Prostate gland (tissue), 2 donors: ENCODE measurements around the gene TREM1. TPM values are rescaled to one million over a fixed set of nuclear protein-coding genes. Genes with fewer than 3 reads are reported as not detected.

Experiments used
- DNase-seq: peaks from one replicate; pipeline ENCODE4 v3.0.0-alpha.2; 2019; ENCODE audit warnings: low spot score
- H3K27ac ChIP-seq, 2 donors: fragments of 200-600 bp; sonication (generic); 2 replicates each; pipeline ENCODE4 v1.5.1; 2017 to 2019
- H3K27me3 ChIP-seq: fragments of 200-600 bp; sonication (generic); replicated peaks from 2 replicates; pipeline ENCODE4 v1.5.1; 2019; ENCODE audit not compliant: insufficient read depth
- H3K36me3 ChIP-seq, 2 donors: fragments of 200-600 bp; sonication (generic); 1 replicate in 1 of 2; 2 replicates in 1 of 2; pipeline versions ENCODE4 v1.5.1 to v1.8.1; 2017 to 2019
- H3K4me1 ChIP-seq: fragments of 200-600 bp; sonication (generic); replicated peaks from 2 replicates; pipeline ENCODE4 v1.5.1; 2019
- H3K4me3 ChIP-seq, 2 donors: fragments of 200-600 bp; sonication (generic); 2 replicates each; pipeline ENCODE4 v1.5.1; 2017 to 2019
- H3K9me3 ChIP-seq: fragments of 200-600 bp; sonication (generic); 2 replicates; pipeline ENCODE4 v1.5.1; 2017
- POLR2A ChIP-seq: fragments of 450-650 bp; IDR thresholded peaks from one replicate; pipeline ENCODE4 v1.6.1; 2016; ENCODE audit warnings: antibody characterized with exemption, mild to moderate bottlenecking
- POLR2AphosphoS5 ChIP-seq: sonication (generic); formaldehyde crosslinking; IDR thresholded peaks from one replicate; pipeline ENCODE4 v1.6.1; 2017; ENCODE audit warnings: antibody characterized with exemption
- WGBS: methylation state at CpG from one replicate; pipeline ENCODE4 v1.1.5; 2018; 5-methylcytosine and 5-hydroxymethylcytosine counted together
- intact Hi-C: fragments of 100-400 bp; cut with DNase I; formaldehyde crosslinking; loops from one replicate; pipeline ENCODE4 v1.14.2; 2022
- total RNA-seq, 2 donors: library from RNA; depleted of rRNA; stranded (reverse); fragments of >200 nt; gene quantifications; one replicate each; pipeline ENCODE4 v1.1.0, GENCODE V29; 2016
- TF ChIP-seq, protein P1 (sequence below), 4 experiments: fragments of 200-600 bp in 2 of 4; fragments of 450-650 bp in 2 of 4; sonication (generic) in 2 of 4; IDR thresholded peaks; 1 replicate in 3 of 4; 2 replicates in 1 of 4; pipeline ENCODE4 v1.5.1; 2016 to 2019; ENCODE audit warnings: antibody characterized with exemption in 4 of 4, mild to moderate bottlenecking in 2 of 4, moderate library complexity in 2 of 4

Gene TREM1
- not detected for total RNA-seq

DNA sequence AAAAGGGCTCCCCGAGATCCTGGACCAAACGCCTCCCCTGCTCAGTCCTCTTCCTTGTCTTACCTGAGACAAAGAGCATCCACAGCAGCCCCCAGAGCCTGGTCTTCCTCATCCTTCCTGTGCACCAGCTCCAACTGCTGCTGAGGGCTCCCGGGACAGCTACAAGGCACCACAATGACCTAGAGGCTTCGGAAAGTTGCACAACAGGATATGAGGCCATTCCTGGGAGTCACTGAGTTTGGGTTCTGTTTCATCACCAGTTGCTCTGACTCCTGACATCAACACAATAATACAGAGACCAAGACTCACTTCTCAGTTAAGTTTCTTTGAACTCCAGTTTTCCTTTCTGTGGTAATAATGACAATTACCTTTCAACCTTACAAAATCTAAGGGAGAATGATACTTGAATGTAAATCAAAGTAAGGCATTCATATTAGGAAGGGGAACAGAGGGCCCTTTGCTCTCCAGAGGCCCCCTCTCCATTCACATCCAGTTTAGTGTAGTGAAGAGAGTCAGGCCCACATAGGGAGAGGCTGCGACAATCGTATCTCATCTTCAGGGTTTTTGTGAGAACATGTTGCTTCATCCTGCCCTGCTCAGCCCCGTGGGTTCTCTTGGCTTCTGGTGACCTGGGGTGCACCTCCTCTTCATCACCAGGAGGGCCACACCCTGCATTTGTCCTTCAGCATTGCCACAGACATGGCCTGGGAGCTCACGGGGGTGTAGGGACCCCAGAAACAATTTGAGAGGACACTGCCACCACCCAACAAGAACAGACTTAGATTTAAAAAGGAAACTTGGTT, at the start of gene TREM1:
Gene TREM1, minus strand, starts transcription at position 139 of the 803 bp plus-strand sequence. Its CDS starts 27 bp downstream, at position 112.
- H3K27ac ChIP-seq: no peak within 1 kb of the TSS
- H3K4me3 ChIP-seq: no peak within 1 kb of the TSS
- peak; percentile 21 for TF ChIP-seq POLR2A
- no peak for TF ChIP-seq POLR2AphosphoS5
- WGBS: 80% methylated on average over 8 of the region's 8 CpGs
- no peaks in the 10 kb centered on the region for H3K27me3 ChIP-seq
- intact Hi-C loops: no loop called here
- H3K36me3 ChIP-seq: no peaks in the 10 kb centered on the region
- DNase-seq: no peak
- no peaks in the 10 kb centered on the region for H3K9me3 ChIP-seq
- H3K4me1 ChIP-seq: no peaks in the 10 kb centered on the region

DNA sequence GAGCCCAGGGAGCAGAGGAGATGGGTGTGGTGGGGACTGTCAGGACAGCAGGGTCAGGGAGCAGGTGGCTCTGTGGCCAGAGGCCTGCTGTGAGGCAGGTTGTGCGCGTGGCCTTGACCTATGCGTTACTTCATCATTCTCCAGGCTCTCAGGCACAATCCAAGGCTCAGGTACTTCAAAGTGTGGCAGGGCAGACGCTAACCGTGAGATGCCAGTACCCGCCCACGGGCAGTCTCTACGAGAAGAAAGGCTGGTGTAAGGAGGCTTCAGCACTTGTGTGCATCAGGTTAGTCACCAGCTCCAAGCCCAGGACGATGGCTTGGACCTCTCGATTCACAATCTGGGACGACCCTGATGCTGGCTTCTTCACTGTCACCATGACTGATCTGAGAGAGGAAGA, 49.5 kb upstream of the TREM1 start:
- H3K27me3 ChIP-seq: no peaks in the 10 kb centered on the region
- intact Hi-C loops: no loop called here
- H3K4me1 ChIP-seq: no peaks in the 10 kb centered on the region
- 85% methylated on average over 11 of the region's 11 CpGs for WGBS
- H3K27ac ChIP-seq: no peak overlapping the region
- H3K36me3 ChIP-seq: no peaks in the 10 kb centered on the region
- TF ChIP-seq, protein P1, sequence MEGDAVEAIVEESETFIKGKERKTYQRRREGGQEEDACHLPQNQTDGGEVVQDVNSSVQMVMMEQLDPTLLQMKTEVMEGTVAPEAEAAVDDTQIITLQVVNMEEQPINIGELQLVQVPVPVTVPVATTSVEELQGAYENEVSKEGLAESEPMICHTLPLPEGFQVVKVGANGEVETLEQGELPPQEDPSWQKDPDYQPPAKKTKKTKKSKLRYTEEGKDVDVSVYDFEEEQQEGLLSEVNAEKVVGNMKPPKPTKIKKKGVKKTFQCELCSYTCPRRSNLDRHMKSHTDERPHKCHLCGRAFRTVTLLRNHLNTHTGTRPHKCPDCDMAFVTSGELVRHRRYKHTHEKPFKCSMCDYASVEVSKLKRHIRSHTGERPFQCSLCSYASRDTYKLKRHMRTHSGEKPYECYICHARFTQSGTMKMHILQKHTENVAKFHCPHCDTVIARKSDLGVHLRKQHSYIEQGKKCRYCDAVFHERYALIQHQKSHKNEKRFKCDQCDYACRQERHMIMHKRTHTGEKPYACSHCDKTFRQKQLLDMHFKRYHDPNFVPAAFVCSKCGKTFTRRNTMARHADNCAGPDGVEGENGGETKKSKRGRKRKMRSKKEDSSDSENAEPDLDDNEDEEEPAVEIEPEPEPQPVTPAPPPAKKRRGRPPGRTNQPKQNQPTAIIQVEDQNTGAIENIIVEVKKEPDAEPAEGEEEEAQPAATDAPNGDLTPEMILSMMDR (IDR thresholded peaks at IDR 0.05): no peak
- no peak for TF ChIP-seq POLR2A
- TF ChIP-seq POLR2AphosphoS5: no peak
- no peak for DNase-seq
- no peaks in the 10 kb centered on the region for H3K9me3 ChIP-seq
- H3K4me3 ChIP-seq: no peak overlapping the region

DNA sequence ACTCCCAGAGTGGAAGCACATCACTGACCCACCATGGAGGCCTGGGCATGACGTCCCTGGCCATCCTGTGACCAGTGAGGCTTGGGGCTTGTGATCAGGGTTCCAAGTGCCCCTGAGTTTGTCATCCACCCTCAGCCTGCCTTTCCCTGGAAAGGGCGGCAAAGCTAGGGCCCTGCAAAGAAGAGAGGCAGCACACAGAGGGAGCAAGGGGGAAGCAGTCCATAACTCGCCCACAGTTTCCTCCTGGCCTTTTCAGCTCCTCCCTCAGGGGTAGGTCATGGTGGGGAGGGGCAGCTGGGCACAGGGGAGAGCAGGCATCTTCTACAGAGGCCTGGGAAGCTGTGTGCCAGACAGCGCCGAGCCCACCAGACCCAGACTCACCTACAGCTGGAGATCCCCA, 48.8 kb upstream of the TREM1 start, which contains the start of gene NCR2:
Gene NCR2, plus strand, starts transcription at position 313 of the 400 bp plus-strand sequence. CDS start 269 bp downstream, outside the sequence.
- TF ChIP-seq, protein P1 (IDR thresholded peaks at IDR 0.05): no peak
- no peak for TF ChIP-seq POLR2A
- no peak for TF ChIP-seq POLR2AphosphoS5
- Histone ChIP-seq H3K4me1 (no peaks in the 10 kb centered on the region), H3K36me3 (no peaks in the 10 kb centered on the region), H3K4me3 (no peak within 1 kb of the TSS), H3K9me3 (no peaks in the 10 kb centered on the region), H3K27me3 (no peaks in the 10 kb centered on the region), H3K27ac (no peak within 1 kb of the TSS)
- 90% methylated on average over 5 of the region's 5 CpGs for WGBS
- intact Hi-C loops: no loop called here
- no peak for DNase-seq

DNA sequence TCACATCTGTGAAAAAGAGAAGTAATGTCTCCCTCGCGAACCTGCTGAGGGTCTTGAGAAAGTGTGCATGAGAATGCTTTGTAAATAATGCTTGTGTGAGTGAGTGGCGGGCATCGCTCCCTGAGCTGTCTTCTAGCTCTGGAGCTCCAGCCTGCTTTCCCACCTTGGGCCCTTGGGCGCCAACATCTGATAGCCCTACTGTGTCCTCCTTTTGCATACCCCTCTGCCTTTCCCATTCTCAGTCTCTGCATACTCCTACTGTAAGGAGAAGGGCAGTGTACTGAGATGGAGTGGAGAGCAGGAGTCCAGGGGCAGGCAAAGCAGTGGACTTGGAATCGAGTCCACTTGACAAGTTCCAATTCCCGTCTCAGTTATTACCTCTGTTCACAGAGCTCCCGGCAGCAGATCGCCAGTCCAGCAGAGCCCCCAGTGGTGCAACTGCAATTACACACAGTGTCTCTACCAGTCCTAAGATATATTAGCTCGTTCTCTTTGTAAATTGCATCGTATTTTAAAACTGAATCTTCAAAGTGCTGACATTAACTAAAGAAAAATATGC, 48.1 kb upstream of the TREM1 start:
- TF ChIP-seq, protein P1 (IDR thresholded peaks at IDR 0.05): no peak
- no peak for TF ChIP-seq POLR2AphosphoS5
- TF ChIP-seq POLR2A: no peak
- H3K27ac ChIP-seq: no peak overlapping the region
- 64% methylated on average over 11 of the region's 11 CpGs for WGBS
- no peaks in the 10 kb centered on the region for H3K9me3 ChIP-seq
- no peaks in the 10 kb centered on the region for H3K27me3 ChIP-seq
- H3K4me1 ChIP-seq: no peaks in the 10 kb centered on the region
- intact Hi-C loops: no loop called here
- DNase-seq: peak; percentile 2
- no peaks in the 10 kb centered on the region for H3K36me3 ChIP-seq
- H3K4me3 ChIP-seq: no peak overlapping the region

GRCh38 chr6:41332842-41333736, 46.6 kb upstream of the TREM1 start:
- 89% methylated on average over 4 of the region's 4 CpGs for WGBS
- H3K36me3 ChIP-seq: no peaks in the 10 kb centered on the region
- H3K27me3 ChIP-seq: no peaks in the 10 kb centered on the region
- no peaks in the 10 kb centered on the region for H3K4me1 ChIP-seq
- H3K4me3 ChIP-seq: no peak overlapping the region
- H3K9me3 ChIP-seq: no peaks in the 10 kb centered on the region
- TF ChIP-seq POLR2AphosphoS5 (no peak), POLR2A (no peak)
- TF ChIP-seq, protein P1 (IDR thresholded peaks at IDR 0.05): no peak
- intact Hi-C loops: no loop called here
- DNase-seq: peak; percentile 2
- no peak overlapping the region for H3K27ac ChIP-seq
